GM12878 (cell line): ENCODE data around the gene DNAJB6. TPM values are rescaled to one million over a fixed set of nuclear protein-coding genes. Genes with fewer than 3 reads are reported as not detected.

Experiments used
- BHLHE40 ChIP-seq, 2 experiments: fragments of 450-650 bp in 1 of 2; IDR thresholded peaks; 2 replicates each; pipeline ENCODE4 v1.6.1; 2011 to 2017; ENCODE audit warnings: low read depth in 2 of 2, borderline replicate concordance in 1 of 2, improper control_type of control experiment in 1 of 2, low read length in 1 of 2, mild to moderate bottlenecking in 1 of 2
- CREB1 ChIP-seq: IDR thresholded peaks from 2 replicates; pipeline ENCODE4 v1.6.1; 2012; ENCODE audit warnings: low read depth, mild to moderate bottlenecking, inconsistent platforms
- E4F1 ChIP-seq: fragments of 450-650 bp; IDR thresholded peaks from 2 replicates; pipeline ENCODE4 v1.6.1; 2018; ENCODE audit warnings: borderline replicate concordance, mild to moderate bottlenecking; ENCODE audit not compliant: partially characterized antibody
- GATAD2B ChIP-seq: fragments of 450-650 bp; conservative IDR thresholded peaks from 2 replicates; pipeline ENCODE4 v1.6.1; 2017; ENCODE audit warnings: low read depth, mild to moderate bottlenecking, moderate library complexity
- MYB ChIP-seq: fragments of 150-350 bp; IDR thresholded peaks from 2 replicates; pipeline ENCODE4 v1.6.1; 2014; ENCODE audit warnings: mild to moderate bottlenecking, low read depth, low read length, borderline replicate concordance
- NBN ChIP-seq: fragments of 450-650 bp; IDR thresholded peaks from 2 replicates; pipeline ENCODE4 v1.6.1; 2016
- USF1 ChIP-seq: IDR thresholded peaks from 2 replicates; pipeline ENCODE4 v1.6.1; 2011; ENCODE audit warnings: borderline replicate concordance, low read depth, mild to moderate bottlenecking, moderate library complexity, mixed read lengths, low read length; ENCODE audit not compliant: insufficient read depth; ENCODE audit errors: extremely low read length
- ZBED1 ChIP-seq: IDR thresholded peaks from 2 replicates; pipeline ENCODE4 v1.6.1; 2016; ENCODE audit warnings: borderline replicate concordance
- ZNF622 ChIP-seq: fragments of 450-650 bp; IDR thresholded peaks from 2 replicates; pipeline ENCODE4 v1.6.1; 2017; ENCODE audit warnings: mild to moderate bottlenecking, inconsistent platforms
- polyA plus RNA-seq, 11 experiments: library from polyadenylated mRNA; depleted of rRNA in 4 of 11; unstranded in 6 of 11; stranded (reverse) in 5 of 11; fragments of >200 nt; fragmentation: Nextera tagmentation in 4 of 11; fragmentation: Illumina TruSeq in 1 of 11; extraction: Ambion mirVana in 4 of 11; extraction: Trizol in 1 of 11; gene quantifications; 1 replicate in 1 of 11; 2 replicates in 10 of 11; pipeline versions ENCODE4 v1.2.1 to v1.2.3, GENCODE V29; 2011 to 2016; ENCODE audit warnings: inconsistent platforms in 2 of 11, missing spikeins in 2 of 11, low read depth in 1 of 11
- total RNA-seq, 4 experiments: library from RNA; depleted of rRNA in 3 of 4; stranded (reverse); fragments of >200 nt in 3 of 4; fragmentation: Illumina TruSeq in 1 of 4; extraction: Trizol in 1 of 4; gene quantifications; 2 replicates each; pipeline versions ENCODE4 v1.2.1 to v1.2.3, GENCODE V29; 2013 to 2021
- TF ChIP-seq, protein P1 (sequence below): IDR thresholded peaks from 2 replicates; pipeline ENCODE4 v1.6.1; 2011; ENCODE audit warnings: mild to moderate bottlenecking, low read depth, low read length, moderate library complexity; ENCODE audit not compliant: insufficient replicate concordance
- TF ChIP-seq, protein P2 (sequence below): fragments of 450-650 bp; conservative IDR thresholded peaks from 2 replicates; pipeline ENCODE4 v1.6.1; 2017; ENCODE audit warnings: mild to moderate bottlenecking, moderate library complexity

DNAJB6 gene
- total and polyA plus RNA-seq, 10 of the 15 experiments (the other 5 are each of a cell fraction or from before 2014, with no cell fraction given), result 34.5 to 117 (median 53.1) TPM

DNA sequence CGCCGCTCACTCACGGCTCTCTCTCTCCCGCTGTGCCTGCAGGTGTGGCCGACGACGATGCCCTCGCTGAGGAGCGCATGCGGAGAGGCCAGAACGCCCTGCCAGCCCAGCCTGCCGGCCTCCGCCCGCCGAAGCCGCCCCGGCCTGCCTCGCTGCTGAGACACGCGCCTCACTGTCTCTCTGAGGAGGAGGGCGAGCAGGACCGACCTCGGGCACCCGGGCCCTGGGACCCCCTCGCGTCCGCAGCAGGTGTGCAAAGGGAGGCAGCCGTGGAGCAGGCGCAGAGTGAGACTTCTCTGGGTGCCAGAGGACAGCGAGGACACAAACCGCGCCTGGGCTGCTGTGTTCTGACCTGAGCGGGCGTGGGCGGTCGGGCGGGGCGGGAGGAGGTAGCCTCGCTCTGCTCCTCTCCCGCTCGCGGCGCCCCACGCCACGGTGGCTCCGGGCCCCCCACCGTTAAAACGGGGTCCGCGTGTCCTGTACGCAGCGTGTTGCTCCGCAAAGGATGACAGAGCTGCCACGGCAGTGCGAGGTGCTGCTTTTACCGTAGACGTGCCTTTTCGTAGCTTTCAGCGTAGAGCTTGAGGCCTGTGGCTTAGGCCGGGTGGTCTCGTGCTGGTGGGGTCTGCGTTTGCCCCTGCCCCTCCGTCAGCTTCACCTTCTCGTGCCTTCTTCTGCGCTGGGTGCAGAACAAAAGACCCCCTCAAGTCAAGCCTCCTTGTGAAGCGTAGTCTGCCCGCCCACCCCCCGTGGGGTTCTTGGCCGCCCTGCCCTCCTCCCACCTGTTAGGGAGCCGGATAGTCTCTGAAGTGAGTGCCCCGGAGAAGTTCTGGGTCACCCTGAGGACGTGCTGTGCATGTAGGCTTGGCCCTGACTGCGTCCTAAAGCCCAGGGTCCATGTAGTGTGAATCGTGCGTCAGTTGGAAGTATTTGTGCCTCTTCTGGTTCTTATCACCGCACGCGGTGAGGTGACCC, 73.2 kb downstream of the DNAJB6 start (continued):
- no peak for TF ChIP-seq ZNF622
- no peak for TF ChIP-seq ZBED1
- no peak for TF ChIP-seq MYB
- no peak for TF ChIP-seq BHLHE40 (IDR thresholded peaks at IDR 0.05; ENCODE audit: borderline replicate concordance in 1 of 2, low read depth in 2 of 2, low read length in 1 of 2)
- no peak for TF ChIP-seq E4F1
- no peak for TF ChIP-seq NBN
- no peak for TF ChIP-seq GATAD2B
- TF ChIP-seq, protein P1, sequence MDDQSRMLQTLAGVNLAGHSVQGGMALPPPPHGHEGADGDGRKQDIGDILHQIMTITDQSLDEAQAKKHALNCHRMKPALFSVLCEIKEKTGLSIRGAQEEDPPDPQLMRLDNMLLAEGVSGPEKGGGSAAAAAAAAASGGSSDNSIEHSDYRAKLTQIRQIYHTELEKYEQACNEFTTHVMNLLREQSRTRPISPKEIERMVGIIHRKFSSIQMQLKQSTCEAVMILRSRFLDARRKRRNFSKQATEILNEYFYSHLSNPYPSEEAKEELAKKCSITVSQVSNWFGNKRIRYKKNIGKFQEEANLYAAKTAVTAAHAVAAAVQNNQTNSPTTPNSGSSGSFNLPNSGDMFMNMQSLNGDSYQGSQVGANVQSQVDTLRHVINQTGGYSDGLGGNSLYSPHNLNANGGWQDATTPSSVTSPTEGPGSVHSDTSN, result no peak
- TF ChIP-seq CREB1, result no peak
- no peak for TF ChIP-seq USF1
- TF ChIP-seq, protein P2, sequence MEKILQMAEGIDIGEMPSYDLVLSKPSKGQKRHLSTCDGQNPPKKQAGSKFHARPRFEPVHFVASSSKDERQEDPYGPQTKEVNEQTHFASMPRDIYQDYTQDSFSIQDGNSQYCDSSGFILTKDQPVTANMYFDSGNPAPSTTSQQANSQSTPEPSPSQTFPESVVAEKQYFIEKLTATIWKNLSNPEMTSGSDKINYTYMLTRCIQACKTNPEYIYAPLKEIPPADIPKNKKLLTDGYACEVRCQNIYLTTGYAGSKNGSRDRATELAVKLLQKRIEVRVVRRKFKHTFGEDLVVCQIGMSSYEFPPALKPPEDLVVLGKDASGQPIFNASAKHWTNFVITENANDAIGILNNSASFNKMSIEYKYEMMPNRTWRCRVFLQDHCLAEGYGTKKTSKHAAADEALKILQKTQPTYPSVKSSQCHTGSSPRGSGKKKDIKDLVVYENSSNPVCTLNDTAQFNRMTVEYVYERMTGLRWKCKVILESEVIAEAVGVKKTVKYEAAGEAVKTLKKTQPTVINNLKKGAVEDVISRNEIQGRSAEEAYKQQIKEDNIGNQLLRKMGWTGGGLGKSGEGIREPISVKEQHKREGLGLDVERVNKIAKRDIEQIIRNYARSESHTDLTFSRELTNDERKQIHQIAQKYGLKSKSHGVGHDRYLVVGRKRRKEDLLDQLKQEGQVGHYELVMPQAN, result no peak
